Measurements from ENCODE around the gene NOS1AP.
"Not testable (repeated sequence)": the region's sequence is repeated elsewhere in the genome, so short reads cannot be mapped to it uniquely, and the experiment has no call there.

The NOS1AP gene

DNA sequence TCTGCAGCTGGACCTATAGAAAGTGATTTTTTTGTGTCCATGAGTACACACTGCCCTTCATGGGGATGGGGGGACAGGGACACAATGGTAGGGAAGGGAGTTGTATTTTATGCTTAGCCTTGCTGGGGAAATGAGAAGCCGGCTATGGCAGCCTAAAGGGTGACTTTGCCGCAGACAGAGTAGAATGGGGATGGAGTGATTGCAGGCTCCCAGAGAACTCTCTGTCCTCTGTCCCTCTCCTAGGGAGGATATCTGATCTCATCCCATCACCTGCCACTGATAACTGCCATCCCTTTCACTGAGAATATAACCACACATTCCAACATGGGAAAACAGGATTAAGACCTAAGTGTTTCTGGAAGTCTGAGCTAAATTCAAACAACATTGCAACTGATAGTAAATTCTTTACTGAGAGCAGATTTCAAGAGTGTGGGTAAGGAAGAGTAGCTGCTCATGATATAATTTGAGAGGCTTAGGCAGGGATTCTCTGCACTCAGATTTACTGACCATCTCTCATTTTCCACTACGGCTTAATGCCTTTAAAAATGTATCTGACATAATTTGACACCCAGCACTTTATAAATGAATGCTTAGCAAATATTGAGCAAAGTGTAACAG, 328.6 kb downstream of the NOS1AP start:
- FAIRE-seq = no peak

DNA sequence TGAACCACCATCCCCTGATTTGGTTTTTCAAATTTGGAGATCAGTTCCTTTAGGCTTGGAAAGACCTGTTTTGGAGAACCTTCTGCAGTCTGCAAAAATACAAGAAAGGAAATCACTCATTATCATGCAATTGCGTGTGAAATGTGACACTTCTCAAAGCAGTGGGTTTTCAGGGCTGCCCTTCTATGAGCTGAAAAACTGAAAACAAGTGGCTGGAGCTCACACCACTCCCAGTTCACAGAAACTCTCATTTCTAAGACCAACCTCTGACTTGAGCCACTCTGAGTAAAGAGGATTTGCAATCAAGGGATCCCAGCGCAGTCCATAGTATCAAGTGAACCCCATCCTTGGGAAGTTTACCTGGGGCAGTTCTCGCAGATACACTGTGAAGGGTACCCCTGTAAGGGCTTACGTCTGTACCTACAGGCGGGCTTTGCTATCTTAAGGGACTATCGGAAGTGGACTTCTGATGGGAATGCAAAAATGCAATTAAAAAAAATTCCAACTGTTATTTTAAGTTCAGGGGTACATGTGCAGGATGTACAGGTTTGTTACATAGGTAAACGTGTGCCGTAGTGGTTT, 329.6 kb downstream of the NOS1AP start:
- FAIRE-seq (no peak), DNase-seq (ENCODE audit: low spot score) (no peak)

More for the DNA sequence above, 328.6 kb downstream of the NOS1AP start:
- DNase-seq (ENCODE audit: low spot score) = no peak

DNA sequence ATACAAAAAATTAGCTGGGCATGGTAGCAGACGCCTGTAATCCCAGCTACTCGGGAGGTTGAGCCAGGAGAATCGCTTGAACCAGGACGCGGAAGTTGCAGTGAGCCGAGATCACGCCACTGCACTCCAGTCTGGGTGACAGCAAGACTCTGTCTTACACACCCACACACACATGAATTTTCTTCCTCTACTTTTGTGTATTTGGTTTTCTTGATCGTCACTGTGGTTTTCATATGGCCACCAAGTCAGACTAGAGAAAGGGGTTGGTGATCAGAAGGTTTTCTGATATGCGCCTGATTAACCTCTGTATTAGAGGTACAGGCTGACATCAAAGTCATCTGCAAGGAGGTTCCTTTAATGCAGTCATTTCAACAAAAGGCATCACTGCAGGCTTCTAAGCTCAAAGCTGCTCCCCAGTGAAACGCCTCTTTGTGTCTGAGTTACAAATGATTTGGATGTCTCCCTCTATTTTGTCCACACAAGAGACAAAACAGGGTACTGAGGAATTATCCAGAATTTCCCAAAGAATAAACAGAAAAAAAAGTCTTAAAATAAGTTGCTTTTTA, 331.4 kb downstream of the NOS1AP start:
- FAIRE-seq (no peak), DNase-seq (ENCODE audit: low spot score) (no peak)

DNA sequence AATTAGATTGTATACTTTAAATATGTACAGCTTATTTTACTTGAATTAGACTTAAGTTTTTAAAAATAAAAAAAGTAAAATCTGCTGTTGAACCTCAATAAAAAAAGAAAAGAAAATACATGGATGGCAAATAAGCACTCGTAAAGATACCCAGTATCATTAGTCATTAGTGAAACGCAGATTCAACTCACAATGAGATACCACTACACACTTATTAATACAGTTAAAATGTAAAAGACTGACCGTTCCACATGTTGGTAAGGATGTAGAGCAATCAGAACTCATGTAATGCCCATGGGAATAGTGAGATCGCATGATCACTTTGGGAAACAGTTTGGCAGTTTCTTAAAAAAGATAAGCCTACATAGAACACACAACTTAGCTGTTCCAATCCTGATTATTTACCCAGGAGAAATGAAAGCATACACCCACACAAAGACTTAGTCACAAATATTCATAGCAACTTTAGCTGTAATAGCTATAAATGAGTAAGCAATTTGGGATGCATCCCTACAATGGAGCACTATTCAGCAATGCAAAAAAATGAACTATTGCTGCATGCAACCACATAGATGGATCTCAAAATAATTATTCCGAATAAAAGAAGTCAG, 335.2 kb downstream of the NOS1AP start:
- DNase-seq (ENCODE audit: low spot score) (no peak), FAIRE-seq (no peak)

DNA sequence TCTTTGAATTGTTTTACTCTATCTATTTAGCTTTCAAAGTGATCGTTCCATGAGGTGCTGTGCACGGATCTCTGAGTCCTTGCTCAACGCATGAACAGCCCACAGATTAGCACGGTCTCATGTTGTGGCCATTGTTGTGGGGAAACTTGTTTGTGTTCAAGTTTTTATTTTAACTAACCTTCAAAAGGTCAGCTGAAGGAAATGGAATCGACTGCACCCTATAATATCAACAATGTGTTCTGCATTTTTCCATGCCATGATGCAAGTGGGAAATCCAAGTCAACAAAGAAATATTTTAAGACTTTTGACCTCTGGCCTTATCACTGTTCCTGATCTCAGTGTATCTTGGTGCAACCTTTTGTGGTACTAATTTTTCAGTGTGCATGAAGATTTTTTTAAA, 336.3 kb downstream of the NOS1AP start:
- no peak for DNase-seq (ENCODE audit: low spot score)
- no peak for FAIRE-seq

DNA sequence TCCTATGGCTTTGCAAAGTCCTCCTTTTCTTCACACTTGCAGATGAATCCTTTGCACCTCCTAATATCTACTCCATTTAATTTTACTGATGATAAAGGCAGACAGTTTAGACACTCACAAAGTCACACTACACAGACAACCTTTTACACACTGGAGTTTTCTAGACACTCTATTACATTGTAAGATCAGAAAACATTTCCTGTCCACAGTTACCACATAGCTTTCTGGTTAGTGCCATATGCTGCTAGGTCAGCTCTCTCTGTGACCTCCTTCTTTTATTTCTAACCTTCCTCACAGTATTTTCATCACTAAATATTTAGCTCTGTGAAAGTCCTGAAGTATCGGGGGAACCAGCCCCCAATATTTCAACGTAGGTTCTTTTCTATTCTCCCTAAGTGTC, 337.3 kb downstream of the NOS1AP start:
- DNase-seq (ENCODE audit: low spot score) = no peak
- FAIRE-seq = no peak

DNA sequence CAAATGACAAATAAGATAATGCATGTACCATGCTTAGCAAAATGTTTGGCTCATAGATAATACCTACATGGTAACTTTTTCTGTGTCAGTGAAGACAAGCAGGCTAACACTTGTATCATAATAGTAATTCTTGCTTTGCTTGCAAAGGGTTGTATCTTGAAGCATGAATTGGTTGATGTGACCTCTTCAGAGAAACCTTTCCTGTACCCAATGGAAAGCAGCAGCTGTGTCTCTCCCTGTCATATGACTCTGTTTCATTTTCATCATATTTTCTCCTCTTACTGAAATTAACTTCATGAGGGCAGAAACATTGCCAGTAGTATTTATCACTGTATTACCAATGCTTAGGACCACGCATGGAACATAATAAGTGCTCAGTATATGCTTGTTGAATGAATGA, 338.0 kb downstream of the NOS1AP start:
- no peak for FAIRE-seq
- DNase-seq (ENCODE audit: low spot score) = no peak

DNA sequence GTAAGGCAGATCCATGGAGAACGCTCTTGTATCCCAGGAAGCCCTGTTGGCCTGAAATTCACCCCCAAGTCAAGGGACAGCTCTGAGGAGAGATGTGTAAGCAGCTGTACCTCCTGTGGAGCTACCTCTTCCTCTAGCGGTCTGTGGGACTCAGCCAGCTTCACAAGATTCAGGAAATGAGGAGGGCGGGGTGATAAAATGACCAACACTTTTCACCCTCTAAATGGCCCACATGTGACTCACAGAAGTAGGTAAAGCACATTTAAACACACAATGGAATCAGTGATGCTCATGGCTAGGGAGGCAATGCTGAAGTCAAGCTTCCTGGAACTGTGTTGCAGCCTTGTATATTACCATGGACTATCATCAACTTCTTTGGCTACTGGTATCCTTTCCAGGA, 342.5 kb downstream of the NOS1AP start, which contains the start of gene SH2D1B:
SH2D1B (minus strand) TSS at position 135 of the 400 bp plus-strand sequence; CDS start at position 15, 120 bp downstream.
- FAIRE-seq (no peak), DNase-seq (ENCODE audit: low spot score) (no peak)

DNA sequence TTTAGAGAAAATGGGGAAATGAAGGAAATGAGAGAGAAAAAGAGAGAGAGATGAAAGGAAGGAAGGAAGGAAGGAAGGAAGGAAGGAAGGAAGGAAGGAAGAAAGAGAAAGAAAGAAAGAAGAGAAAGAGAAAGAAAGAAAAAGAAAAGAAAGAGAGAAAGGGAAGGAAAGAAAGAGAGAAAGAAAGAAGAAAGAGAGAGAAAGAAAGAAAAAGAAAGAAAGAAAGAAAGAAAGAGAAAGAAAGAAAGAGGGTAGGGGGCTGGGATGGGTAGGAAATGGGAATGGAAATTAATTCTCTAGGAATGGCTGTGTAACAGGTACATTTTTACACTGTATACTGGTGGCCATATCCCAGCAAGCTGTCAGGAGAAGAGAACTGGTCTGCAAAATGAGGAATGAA, 346.7 kb downstream of the NOS1AP start:
- DNase-seq (ENCODE audit: low spot score) (no peak), FAIRE-seq (no peak)

DNA sequence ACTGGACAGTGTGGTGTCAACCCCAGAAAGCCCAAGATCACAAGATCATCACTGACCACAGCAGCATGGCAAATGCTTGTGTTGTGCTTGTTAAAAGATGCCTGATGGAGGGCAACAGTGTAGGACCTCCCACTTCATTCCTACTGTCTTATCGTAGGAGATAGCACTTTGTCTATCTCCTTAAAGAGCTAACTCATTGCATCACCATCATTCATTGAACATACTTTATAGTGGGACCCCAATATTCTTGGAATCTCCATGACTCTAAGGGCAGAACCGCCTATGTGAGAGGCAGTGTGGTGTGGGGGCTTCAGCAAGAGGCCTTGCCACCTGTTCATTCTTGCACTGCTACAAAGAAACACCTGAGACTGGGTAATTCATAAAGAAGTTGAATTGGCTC, 347.4 kb downstream of the NOS1AP start:
- FAIRE-seq (no peak), DNase-seq (ENCODE audit: low spot score) (no peak)

DNA sequence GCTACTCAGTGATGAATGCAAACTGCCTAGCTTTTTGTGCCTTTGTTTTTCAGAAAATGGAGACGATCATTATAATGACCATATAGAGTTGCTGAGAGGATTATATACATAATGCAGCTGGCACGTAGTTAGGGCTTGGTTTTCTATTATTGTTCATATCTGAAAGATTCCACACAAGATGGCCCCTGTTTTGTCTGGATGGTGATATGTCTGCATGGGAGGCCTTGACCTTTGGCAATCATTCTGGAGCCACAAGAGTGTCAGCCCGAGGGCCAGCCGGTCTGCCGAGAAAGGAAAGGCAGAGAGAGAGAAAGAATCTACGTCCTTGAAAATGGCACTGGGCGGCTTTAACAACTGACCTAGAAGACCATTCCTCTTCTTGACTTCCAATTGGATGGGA, 348.2 kb downstream of the NOS1AP start:
- FAIRE-seq = no peak
- no peak for DNase-seq (ENCODE audit: low spot score)

DNA sequence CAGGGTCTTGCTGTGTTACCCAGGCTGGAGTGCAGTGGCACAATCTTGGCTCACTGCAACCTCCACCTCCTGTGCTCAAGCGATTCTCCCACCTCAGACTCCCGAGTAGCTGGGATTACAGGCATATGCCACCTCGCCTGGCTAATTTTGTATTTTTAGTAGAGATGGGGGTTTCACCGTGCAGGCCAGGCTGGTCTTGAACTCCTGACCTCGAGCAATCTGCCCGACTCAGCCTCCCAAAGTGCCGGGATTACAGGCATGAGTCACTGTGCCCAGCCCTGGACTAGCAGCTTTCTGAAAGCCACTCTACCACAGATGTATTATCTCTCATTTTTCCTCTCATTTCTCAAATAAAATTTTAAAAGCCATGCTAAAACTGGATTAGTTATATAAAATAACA, 349.1 kb downstream of the NOS1AP start:
- not testable (repeated sequence) for FAIRE-seq

DNA sequence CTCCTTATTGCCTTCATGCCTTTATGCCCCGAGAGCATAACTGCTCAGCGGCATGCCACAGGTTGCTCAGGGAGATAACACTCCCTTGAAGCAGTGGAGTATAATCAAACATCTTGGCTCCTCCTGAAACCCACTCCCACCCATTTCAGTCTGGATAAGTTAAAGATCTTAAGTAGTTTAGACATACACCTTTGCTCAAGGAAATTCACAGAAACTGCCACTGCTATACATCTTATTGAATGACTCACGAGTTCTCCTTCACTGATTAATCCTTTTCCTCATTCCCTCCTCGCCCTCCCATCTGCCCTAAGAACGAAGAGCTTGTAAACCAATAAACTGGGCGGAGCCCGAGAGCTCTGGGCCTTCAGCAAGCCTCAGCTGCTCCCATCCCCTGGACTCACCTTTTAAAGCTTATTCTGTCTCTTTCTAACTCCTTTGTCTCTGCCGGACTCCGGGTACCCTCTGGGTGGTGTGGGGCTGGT, 350.0 kb downstream of the NOS1AP start:
- not testable (repeated sequence) for DNase-seq (ENCODE audit: low spot score); FAIRE-seq

More for the DNA sequence above, 349.1 kb downstream of the NOS1AP start:
- not testable (repeated sequence) for DNase-seq (ENCODE audit: low spot score)

Data from urothelium cell line (cell line).